Testis (tissue), 3 donors: Measurements from ENCODE around the gene LNPEP. TPM values are rescaled to one million over a fixed set of nuclear protein-coding genes. Genes with fewer than 3 reads are reported as not detected.
"Not testable (repeated sequence)": the region's sequence is repeated elsewhere in the genome, so short reads cannot be mapped to it uniquely, and the experiment has no call there.

Experiments used
- DNase-seq: peaks from one replicate; pipeline ENCODE4 v3.0.0-alpha.2; 2019
- H3K27ac ChIP-seq, 2 donors: fragments of 200-600 bp; sonication (generic); one replicate each; pipeline ENCODE4 v1.5.1; 2019
- H3K27me3 ChIP-seq: fragments of 200-600 bp; sonication (generic); one replicate; pipeline ENCODE4 v1.5.1; 2019
- H3K36me3 ChIP-seq: fragments of 200-600 bp; sonication (generic); one replicate; pipeline ENCODE4 v1.5.1; 2017; ENCODE audit warnings: low read depth; ENCODE audit errors: missing control alignments
- H3K4me1 ChIP-seq: fragments of 200-600 bp; sonication (generic); one replicate; pipeline ENCODE4 v1.5.1; 2019
- H3K4me3 ChIP-seq, 2 donors: fragments of 200-600 bp; sonication (generic); one replicate each; pipeline ENCODE4 v1.5.1; 2017 to 2019
- H3K9me3 ChIP-seq: fragments of 200-600 bp; sonication (generic); one replicate; pipeline ENCODE4 v1.5.1; 2017
- POLR2A ChIP-seq: fragments of 450-650 bp; IDR thresholded peaks from one replicate; pipeline ENCODE4 v1.6.1; 2017; ENCODE audit warnings: antibody characterized with exemption, mild to moderate bottlenecking, moderate library complexity
- WGBS, 2 donors: methylation state at CpG; one replicate each; pipeline ENCODE4 v1.1.5; 2018; 5-methylcytosine and 5-hydroxymethylcytosine counted together
- intact Hi-C: fragments of 100-400 bp; cut with DNase I; formaldehyde crosslinking; loops from one replicate; pipeline ENCODE4 v1.15.1; 2023; ENCODE audit warnings: low total_unique reads
- polyA plus RNA-seq: library from polyadenylated mRNA; stranded (reverse); fragments of 350-450 nt; fragmentation: Illumina TruSeq; extraction: RNeasy Lipid Tissue Mini Kit (QIAGEN cat#74804); gene quantifications from one replicate; pipeline ENCODE4 v1.2.3, GENCODE V29; 2014; ENCODE audit warnings: low read depth, low replicate concordance; ENCODE audit not compliant: insufficient read depth
- small RNA-seq, 2 donors: library from RNA; depleted of rRNA; stranded (forward); fragments of <200 nt; gene quantifications; one replicate each; pipeline ENCODE3, GENCODE V24; 2016
- total RNA-seq, 2 donors: library from RNA; depleted of rRNA; stranded (reverse); fragments of >200 nt; gene quantifications; one replicate each; pipeline ENCODE4 v1.2.3, GENCODE V29; 2016
- TF ChIP-seq, protein P1 (sequence below), 3 experiments: fragments of 450-650 bp in 2 of 3; fragments of 200-600 bp in 1 of 3; sonication (generic) in 1 of 3; IDR thresholded peaks; one replicate each; pipeline ENCODE4 v1.5.1; 2016 to 2019; ENCODE audit warnings: antibody characterized with exemption in 3 of 3, mild to moderate bottlenecking in 2 of 3, moderate library complexity in 1 of 3

LNPEP gene
- total and polyA plus RNA-seq, 3 donors from 2014 or later: 10.9 to 33.1 (median 28.0) TPM

DNA sequence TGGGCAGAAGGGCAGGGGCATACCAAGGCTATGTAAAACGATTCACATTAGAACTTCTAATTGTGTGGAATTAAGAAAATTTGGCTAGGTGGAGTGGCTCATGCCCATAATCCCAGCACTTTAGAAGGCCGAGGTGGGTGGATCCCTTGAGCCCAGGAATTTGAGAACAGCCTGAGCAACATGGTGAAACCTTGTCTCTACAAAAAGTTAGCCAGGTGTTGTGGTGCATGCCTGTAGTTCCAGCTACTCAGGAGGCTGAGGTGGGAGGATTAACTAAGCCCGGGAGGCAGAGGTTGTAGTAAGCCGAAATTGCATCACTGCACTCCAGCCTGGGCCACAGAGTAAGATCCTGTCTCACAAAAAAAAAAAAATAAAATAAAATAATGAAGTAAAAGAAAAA, 141.4 kb downstream of the LNPEP start:
- 84 to 93% methylated on average over 4 of the region's 4 CpGs for WGBS, 2 donors
- Histone ChIP-seq H3K27ac (no peak overlapping the region), H3K36me3 (no peaks in the 10 kb centered on the region), H3K4me1 (no peaks in the 10 kb centered on the region), H3K27me3 (no peaks in the 10 kb centered on the region), H3K9me3 (no peaks in the 10 kb centered on the region), H3K4me3 (no peak overlapping the region)
- no peak for DNase-seq
- TF ChIP-seq POLR2A: no peak
- TF ChIP-seq, protein P1, sequence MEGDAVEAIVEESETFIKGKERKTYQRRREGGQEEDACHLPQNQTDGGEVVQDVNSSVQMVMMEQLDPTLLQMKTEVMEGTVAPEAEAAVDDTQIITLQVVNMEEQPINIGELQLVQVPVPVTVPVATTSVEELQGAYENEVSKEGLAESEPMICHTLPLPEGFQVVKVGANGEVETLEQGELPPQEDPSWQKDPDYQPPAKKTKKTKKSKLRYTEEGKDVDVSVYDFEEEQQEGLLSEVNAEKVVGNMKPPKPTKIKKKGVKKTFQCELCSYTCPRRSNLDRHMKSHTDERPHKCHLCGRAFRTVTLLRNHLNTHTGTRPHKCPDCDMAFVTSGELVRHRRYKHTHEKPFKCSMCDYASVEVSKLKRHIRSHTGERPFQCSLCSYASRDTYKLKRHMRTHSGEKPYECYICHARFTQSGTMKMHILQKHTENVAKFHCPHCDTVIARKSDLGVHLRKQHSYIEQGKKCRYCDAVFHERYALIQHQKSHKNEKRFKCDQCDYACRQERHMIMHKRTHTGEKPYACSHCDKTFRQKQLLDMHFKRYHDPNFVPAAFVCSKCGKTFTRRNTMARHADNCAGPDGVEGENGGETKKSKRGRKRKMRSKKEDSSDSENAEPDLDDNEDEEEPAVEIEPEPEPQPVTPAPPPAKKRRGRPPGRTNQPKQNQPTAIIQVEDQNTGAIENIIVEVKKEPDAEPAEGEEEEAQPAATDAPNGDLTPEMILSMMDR (IDR thresholded peaks at IDR 0.05): no peak
- intact Hi-C loops: no loop called here

DNA sequence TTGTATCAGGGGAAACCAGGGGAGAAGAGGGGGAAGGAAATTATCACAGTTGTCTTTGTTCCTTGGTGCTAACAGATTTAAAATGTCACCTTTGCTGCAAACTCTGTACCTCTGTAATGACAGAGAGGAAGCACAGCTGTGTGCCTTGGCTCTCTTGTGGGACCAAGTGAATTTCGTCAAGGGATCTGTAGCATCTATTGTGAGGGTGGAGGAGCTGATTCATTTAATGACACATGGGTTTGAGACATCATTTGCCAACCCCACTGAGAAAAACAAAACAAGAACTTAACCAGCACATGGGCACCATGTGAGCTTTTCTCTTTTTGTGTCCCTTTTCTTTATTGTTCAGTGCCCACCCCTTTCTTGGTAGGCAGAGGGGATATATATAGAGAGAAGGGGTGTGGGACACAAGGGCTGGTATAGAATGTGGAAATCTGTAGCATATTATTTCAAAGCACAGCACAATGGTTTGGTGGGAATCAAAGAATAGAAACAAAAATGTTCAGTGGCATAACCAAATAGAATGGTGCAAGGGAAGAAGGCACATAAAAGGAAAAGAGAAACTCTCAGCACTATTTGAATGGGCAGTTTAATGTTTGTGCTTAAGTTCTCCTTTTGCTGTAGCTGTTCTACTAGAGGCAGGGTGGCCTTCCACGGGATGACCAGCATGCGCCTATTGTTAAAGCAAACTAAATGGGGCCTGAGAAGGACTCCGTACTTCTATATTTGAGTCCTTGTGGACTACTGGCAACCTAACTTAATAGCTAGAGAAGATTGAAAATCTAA, 143.3 kb downstream of the LNPEP start:
- no peaks in the 10 kb centered on the region for H3K36me3 ChIP-seq
- intact Hi-C loops: no loop called here
- H3K4me3 ChIP-seq: no peak overlapping the region
- no peak overlapping the region for H3K27ac ChIP-seq
- no peaks in the 10 kb centered on the region for H3K9me3 ChIP-seq
- no peak for DNase-seq
- 80 to 88% methylated on average over 4 of the region's 4 CpGs for WGBS, 2 donors
- TF ChIP-seq POLR2A: no peak
- TF ChIP-seq, protein P1 (IDR thresholded peaks at IDR 0.05): no peak
- no peaks in the 10 kb centered on the region for H3K4me1 ChIP-seq
- no peaks in the 10 kb centered on the region for H3K27me3 ChIP-seq

GRCh38 chr5:97084782-97085458, 149.0 kb downstream of the LNPEP start:
- H3K27ac ChIP-seq, H3K27me3 ChIP-seq, H3K4me1 ChIP-seq, intact Hi-C loops, H3K36me3 ChIP-seq, H3K9me3 ChIP-seq: not testable (repeated sequence)
- H3K4me3 ChIP-seq: peak overlapping the region in 1 of 2 donors; percentile 50
- DNase-seq: peak; percentile 46
- 74 to 80% methylated on average over 3 to 21 of the region's 21 CpGs for whole genome bisulfite sequencing, 2 donors

DNA sequence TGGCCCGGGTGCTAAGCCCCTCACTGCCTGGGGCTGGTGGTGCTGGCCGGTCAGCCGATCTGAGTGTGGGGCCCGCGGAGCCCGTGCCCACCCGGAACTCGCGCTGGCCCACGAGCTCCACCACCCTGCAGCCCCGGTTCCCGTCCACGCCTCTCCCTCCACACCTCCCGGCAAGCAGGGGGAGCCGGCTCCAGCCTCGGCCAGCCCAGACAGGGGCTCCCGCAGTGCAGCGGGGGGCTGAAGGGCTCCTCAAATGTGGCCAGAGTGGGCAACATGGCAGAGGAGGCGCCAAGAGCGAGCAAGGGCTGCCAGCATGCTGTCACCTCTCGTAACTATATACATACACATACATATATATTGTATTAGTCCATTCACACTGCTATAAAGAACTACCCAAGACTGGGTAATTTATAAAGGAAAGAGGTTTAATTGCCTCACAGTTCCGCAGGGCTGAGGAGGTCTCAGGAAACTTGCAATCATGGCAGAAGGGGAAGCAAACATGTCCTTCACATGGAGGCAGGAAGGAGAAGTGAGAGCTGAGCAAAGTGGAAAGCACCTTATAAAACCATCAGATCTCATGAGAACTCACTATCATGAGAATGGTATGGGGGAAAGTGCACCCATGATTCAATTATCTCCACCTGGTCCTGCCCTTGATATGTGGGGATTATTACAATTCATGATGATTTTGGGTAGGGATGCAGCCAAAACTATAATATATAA, 149.7 kb downstream of the LNPEP start:
- 71 to 90% methylated on average over 7 to 22 of the region's 22 CpGs for WGBS, 2 donors
- no peak for DNase-seq
- intact Hi-C loops: no loop called here
- no peaks in the 10 kb centered on the region for H3K9me3 ChIP-seq
- peak overlapping the region in 1 of 2 donors; percentile 50 for H3K4me3 ChIP-seq
- TF ChIP-seq, protein P1 (IDR thresholded peaks at IDR 0.05): no peak
- TF ChIP-seq POLR2A: no peak
- no peaks in the 10 kb centered on the region for H3K4me1 ChIP-seq
- no peaks in the 10 kb centered on the region for H3K36me3 ChIP-seq
- H3K27ac ChIP-seq: no peak overlapping the region
- H3K27me3 ChIP-seq: no peaks in the 10 kb centered on the region

Small RNAs within 50 kb of the gene (small RNA-seq; reads per million reads assigned to genes)
- 0 reads per million in 2 donors for gene RF00019

Other genes starting within 250 kb of the LNPEP start
- 10 to 100 TPM; 14.3 to 16.5 TPM for gene ERAP1, start 128.1 kb upstream of the LNPEP start, total RNA-seq
- 22.7 TPM for gene ERAP1, start 128.1 kb upstream of the LNPEP start, polyA plus RNA-seq
- 1 to 10 TPM; 4.0 to 4.4 TPM for gene ERAP2, start 59.6 kb upstream of the LNPEP start, total RNA-seq
- gene ERAP2, start 59.6 kb upstream of the LNPEP start, polyA plus RNA-seq: 5.6 TPM
- gene LIX1, start 206.5 kb downstream of the LNPEP start, total RNA-seq: not detected
- gene LIX1, start 206.5 kb downstream of the LNPEP start, polyA plus RNA-seq: 0.76 TPM
- 10 to 100 TPM; 20.4 to 26.5 TPM for gene RIOK2, start 247.2 kb downstream of the LNPEP start, total RNA-seq
- gene RIOK2, start 247.2 kb downstream of the LNPEP start, polyA plus RNA-seq: 15.0 TPM